UCSD-AML1 (cell line): ENCODE results near the gene CCDC57.

Experiments
- DNase-seq: peaks from one replicate; lab custom pipeline; 2025; ENCODE audit not compliant: unreplicated experiment; lab: John Stamatoyannopoulos, UW

CCDC57 gene

DNA sequence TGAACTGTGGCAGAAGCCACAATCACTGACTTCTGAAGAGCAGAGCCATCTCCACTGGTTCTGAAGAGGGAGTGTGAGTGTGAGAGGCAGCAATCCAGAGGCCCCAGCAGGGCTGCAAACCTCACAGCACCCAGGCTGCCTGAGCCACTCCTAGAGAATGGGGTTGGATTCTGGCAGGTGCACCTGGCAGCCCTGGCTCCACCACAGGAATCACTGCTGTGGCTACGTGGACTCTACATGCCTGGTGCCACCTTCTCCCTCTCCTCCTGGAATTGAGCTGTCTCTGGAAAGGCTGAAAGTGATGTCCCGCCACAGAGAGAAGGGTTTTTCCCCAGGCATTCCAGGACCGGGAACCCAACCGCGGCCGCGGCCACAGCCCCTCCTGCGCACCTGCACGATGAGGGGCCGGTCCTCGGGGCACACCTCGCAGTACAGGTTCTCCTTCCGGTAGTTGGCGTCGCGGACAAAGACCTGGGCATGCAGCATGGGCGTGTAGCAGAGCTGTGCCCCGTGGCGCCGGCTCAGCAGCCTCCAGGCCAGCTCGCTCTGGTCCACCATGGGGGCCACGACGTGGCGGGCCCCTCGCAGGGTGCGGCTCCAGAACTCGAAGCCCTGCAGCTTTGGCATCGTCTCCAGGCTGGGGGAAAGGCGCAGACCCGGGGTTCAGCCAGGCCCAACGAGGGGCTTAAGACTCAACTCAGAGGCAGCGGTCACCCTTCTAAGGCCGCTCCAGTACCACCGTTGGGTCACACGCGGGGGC is 148.0 kb downstream of the CCDC57 start:
- no peak for DNase-seq

DNA sequence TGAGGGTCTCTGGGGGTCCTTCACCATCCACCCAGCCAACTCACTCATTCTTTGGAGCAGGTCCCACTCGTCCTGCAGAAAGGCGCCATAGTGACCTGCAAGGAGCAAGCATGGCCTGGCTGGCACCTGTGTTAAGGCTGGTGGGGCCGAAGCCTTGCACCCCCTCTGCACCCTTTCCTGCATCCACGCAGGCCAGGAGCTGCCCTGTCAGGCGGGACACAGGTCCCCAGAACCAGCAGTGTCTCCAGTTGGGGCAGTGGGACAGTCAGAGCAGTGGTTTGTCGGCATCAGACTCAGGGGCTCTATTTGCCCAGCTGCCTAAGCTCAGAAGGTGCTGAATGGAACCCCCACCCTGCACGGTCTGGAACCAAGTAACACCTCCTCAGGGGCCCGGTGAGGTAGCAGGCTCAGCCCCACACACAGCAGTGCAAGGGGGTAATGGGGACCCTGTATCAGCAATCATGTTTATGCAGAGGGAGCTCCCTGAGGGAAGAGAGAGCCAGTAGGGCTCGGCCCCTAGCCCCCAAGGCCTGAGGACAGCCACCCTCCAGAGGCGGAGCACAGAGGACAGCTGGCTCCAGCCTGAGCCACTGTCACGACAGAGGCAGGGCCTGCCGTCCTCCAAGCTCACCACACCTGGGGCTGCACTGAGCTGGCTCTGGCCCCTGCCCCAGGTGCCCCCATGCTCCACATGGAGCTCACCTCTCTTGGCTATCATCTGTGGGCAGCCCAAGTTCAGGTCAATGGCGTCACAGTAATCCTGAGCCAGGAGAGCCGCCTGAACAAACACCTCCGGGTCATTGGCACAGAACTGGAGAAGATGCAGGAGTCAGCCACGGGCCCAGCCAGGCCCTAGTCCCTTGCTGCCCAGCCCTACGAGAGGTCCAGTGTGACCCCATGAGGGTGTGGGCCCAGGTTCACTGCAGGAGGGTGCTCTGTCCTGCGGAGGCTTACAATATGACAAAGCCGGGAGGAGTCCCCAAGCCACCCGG is 148.9 kb downstream of the CCDC57 start:
- DNase-seq: no peak

DNA sequence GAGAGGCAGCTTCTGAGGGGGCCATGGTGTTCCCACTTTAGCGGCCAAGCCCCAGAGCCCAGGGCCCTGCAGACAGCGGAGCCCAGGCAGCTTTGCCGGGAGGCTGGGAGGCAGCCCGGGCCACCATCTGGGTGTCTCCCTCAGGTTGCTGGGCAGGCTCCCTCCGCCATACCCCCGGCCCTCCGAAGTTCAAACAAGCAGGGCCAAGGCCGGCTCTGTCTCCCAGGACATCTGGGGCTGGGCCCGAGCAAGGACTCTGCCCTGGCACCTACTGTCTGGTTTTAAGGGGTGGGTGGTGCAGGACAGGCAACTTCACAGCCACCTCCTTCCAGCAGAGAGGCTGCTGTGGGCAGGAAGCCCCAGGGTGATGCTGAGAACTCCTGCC is 149.7 kb downstream of the CCDC57 start:
- DNase-seq: no peak

DNA sequence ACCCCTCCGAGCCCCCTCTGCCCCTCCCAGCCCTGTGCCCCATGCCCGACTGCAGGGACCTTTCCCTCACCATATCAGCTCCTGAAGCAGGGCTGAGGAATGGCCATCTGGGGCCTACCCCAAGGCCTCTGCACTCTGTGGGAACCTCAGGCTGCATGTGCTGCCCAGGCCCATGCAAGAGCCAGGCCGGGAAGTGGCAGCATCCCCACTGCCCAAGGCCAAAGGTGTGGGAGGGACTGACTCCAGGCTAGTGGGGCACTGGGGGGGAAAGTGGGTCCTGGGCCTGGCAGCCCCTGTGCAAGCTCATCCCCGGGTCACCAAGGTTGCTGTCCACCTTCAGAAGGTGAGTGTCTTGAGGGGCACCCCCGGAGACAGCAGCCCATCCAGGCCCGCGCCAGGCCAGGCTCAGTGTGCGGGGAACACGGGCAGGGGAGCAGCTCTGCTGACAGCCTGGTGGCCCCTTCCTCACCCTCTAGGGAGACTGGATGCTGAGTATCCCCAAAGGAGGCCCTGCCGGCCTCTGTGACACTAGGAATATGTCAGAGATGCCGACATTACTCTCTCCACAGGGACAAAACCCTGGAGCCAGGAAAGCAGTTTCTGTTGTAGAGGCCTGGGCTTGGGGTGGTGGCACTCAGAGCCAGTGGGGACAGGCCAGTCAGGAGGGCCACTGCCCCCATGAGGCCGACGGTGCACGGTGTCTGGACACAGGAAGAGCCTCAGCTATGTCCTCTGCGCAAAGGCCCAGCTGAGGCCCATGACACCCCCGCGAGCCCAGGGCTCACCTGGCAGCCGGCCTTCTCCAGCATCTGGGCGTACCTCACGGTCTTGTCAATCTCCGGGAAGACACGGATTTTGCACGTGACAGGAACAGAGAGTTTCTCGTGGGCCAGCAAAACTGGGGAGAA is 150.3 kb downstream of the CCDC57 start:
- no peak for DNase-seq

DNA sequence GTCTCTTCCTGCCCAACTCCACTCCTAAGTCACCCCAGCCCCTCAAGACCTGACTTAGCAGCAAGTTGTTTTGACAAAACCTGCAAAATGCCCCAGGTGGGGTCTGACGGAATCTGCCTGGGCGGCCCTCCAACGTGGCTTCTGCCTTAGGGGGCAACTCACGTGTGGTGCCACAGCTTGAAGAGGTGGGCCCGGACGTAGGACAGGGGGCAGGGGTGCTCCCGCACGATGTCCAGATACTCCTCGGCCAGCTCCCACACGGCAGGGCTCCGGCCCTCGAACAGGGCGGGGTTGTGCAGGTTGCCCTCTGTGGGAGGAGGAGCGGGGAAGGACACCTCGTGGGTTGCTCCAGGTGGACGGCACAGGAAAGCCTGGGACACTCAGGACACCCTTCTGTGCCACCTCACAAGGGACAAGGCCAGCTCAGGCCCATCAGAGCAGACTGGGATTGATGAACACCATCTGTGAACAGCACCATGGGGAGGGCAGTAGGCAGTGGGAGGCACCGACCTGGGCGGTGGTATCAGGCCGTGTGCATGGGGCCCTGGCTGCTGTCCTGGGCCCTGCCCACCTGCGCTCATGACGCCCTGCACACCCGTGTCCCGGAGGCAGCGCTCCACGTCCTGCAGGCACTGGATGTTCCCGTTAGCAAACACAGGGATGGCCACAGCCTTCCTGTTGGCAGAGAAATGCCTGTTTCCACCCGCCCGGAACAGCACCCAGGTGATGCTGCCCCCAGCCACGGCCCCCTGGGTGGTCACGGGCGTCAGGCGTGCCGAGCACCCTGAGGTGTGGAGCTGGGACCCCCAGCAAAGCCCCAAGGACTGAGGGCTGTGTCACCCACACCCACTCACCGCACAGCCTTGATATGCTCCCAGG is 151.4 kb downstream of the CCDC57 start:
- DNase-seq: no peak

DNA sequence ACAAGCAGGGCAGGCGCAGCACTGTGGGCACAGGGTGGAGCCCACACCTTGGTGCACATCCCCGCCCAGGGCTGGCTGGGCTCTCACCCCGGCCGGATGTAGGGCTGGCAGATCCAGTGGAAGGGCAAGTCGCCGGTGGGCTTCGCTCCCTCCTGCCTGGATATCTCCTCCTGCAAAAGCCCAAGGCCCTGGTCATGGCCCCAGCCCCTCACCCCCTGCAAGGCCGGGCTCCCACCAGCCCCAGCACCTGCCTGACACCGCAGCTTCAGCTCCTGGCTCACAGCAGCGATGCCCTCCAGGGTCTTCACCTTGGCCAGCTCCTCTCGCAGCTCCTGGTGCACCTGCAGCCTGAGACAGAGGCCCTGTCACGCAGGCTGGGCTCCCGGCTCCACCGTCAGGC is 152.0 kb downstream of the CCDC57 start:
- no peak for DNase-seq

DNA sequence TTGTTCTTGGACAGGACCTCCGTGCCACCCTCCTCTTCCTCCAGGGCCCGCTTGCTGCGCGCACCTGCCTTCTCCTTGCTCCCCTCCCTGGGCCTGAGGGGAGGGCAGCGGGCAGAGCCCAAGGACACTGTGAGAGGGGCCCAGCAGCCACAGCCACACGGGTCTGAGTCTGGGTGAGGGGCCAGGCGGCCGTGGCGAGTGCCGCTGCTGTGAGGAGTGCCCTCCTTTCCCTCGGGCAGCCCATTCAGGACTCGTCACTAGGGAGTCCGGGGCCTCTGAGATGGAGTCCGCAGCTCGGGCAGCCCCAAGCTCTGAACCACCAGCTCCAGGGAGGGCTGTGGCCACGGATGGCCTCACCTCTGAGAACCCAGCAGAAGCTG is 152.7 kb downstream of the CCDC57 start:
- DNase-seq: no peak

DNA sequence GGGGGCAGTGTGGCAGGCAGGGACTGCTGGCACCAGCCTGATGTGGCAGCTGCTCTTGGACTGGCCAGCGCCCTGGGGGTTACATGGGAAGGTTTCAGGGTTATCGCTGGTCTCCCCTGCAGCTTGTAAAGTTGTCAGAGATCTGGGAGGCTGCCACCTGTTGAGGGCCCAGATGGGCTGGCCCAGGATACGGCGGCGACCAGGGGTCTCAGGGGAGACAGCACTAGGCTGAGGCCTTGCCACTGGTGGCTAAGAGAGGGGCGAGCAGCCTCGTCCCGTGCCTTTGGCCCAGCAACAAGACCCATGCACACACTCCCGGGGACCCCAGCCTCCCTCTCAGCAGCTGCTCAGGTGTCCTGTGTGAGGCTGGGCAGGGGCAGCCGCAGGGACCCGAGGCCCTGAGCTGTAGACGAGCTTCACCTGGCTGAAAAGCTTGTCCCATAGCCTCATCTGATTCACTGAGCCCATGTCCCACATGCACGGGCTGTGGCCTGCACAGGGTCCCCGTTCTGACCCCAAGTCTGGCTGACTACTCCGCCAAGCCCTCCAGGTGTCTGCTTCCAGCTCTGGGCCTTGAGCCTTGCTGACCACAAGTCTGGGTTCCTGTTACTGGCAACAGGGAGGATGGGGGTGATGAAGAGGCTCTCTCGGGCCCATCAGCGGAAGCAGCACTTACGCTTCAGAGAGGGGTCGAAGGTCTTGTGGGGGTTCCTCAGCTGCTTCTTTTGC is 153.2 kb downstream of the CCDC57 start:
- DNase-seq: no peak

DNA sequence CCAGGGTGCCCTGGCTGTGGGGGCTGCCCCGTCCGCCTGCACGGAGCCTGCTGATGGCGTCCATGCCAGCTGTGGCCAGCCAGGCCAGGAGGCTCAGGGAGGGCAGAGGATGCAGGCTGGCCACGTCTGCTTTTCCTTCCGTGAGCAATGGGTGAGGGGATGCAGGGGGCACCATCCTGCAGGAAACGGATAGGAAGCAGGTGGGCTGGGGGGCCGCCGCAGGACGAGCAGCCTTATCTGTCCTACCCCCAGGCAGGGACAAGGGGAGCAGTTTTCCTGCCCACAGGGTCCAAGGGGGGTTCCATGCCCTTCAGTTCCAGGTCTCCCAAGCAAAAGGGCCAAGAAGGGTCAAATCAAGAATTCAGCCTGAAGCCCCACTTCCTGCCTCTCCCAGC is 153.8 kb downstream of the CCDC57 start:
- DNase-seq: no peak

DNA sequence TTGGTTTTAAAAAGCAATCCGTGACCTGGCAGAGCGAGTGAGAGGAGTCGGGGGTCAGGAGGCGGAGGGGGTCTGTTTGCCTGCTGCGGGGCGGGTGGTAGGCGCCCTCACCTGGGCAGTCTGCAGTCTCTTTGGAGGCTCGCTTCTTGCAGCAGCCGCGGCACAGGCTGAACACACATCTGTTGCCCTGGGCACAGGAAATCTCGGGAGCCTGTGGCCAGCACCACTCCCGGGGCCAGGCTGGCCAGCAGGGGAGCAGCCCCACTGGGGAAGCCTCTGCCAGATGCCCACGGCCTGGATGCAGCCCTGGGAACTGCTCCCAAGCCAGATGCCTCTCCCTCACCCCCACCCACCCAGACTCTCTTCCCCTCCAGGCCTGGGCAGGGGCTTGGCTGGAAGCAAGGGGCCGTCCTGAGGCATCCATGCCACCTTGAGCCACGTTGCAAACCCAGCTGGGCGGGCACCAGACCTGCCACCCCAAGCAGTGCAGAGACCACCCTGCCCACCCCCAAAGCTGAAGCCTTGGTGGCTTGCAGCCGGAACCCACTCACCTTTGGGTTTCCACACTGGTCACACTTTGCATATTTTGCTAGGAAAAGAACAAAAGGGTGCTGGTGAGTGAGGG is 154.3 kb downstream of the CCDC57 start:
- DNase-seq: no peak

DNA sequence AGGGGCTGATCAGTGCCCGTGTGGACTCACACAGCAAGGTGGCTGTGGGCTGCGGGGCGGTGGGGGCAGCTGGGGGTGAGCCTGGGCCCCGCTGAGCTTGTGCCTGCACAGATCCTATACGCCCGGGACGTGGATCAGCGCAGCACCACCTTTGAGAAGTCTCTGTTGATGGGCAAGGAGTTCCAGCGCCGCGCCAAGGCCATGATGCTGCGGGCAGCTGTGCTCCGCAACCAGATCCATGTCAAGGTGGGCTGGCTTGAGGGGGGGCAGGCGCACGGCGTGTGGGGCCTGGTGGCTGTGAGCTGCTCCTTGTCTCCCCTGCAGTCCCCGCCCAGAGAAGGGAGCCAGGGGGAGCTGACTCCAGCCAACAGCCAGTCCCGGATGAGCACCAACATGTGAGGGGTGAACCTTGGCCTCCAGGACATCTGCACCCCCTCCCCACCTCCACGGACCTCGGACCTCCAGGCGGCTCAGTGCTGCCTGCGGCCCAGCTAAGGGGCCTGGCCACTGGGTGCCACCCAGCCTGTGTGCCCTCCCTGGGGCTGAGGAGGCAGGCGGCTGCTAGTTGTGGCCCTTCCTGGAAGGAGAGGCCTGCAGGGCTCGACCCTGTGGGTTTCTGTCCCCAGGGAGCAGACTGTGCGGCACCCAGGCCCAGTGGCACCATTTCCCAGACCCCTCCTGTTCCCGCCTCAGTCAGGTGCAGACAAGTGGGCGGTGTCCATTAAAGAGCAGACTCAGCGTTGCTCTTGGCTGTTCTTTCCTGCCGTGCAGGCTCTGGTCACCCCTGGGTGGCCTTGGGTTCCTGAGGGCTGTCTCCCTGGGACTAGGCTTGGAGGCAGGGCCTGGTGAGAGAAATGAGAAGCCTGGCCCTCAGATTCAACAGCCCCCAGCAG is 155.7 kb downstream of the CCDC57 start:
- no peak for DNase-seq

DNA sequence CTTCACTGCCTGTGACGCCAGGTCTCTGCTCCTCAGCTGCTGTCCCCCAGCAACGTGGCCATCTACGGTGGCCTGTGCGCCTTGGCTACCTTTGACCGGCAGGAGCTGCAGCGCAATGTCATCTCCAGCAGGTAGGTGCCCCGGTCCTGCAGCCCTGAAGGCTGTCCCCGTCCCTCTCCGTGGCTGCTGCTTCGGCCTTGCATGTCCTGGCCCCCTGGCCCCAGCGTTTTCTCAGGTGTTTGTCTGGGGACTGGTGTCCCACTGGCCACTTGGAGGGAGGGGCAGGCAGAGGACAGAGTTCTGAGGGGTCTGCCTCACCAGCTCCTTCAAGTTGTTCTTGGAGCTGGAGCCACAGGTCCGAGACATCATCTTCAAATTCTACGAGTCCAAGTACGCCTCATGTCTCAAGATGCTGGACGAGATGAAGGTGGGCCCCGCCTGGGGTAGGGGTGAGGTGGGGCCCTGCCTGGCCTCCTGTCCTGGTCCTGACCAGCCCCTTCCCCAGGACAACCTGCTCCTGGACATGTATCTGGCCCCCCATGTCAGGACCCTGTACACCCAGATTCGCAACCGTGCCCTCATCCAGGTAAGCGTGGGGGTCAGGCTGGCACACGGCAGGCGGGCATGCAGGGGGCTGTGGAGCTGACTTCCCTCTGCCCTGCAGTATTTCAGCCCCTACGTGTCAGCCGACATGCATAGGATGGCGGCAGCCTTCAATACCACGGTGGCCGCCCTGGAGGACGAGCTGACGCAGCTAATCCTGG is 156.5 kb downstream of the CCDC57 start:
- no peak for DNase-seq

DNA sequence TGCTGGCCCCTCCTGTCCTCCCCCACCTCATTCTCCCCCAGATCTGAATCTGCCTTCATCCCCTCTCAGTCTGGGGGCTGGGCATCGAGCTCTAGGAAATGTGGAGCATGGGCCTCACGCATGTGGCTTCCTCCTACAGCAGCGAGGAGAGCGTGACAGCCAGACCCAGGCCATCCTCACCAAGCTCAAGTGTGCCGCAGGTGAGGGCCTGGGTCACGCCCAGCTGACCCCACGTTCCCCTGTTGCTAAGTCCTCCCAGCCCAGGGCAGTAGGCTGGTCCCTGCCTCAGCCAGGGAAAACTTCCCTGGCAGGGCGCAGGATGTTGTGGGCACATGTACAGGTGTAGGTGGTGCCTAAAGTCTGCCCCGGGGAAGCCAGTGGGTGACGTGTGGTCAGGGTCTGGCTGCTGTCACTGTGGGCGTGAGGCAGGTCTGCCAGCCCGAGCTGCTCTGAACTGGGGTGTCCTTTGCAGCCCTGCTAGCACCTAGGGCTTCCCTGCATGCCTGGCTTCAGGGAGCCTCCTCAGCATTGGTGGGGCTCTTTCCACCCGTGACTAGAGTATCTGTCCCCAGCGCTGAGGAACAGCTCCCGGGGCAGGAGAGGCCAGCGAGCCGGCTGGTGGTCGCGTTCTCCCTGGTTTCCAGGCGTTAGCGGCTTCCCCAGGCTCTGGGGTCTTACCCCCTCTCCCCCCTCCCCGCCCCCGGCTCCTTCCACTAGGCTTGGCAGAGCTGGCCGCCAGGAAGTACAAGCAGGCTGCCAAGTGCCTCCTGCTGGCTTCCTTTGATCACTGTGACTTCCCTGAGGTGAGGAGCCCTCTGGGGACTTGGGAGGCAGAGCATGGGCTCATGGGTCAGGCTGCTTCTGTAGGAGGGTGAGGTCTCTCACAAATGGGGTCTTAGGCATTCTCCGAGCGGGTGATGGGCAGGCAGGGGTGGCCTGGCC is 157.3 kb downstream of the CCDC57 start:
- DNase-seq: no peak

DNA sequence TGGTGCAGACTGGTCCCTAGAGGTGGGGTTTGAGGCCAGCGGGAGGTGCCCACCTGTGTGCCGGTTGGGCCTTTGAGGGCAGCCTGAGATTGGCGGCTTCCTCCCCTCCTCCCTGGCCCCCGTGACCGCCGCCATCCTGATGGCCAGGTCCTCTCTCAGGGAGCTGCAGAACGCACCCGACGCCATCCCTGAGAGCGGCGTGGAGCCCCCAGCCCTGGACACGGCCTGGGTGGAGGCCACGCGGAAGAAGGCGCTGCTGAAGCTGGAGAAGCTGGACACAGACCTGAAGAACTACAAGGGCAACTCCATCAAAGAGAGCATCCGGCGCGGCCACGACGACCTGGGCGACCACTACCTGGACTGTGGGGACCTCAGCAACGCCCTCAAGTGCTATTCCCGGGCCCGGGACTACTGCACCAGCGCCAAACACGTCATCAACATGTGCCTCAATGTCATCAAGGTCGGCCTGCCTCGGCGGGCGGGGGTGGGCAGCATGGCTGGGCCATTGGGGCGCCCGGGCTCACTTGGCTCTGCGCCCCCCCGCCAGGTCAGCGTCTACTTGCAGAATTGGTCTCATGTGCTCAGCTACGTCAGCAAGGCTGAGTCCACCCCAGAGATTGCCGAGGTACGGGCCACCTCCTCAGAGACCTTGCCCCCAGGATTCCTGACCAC is 158.2 kb downstream of the CCDC57 start:
- no peak for DNase-seq

DNA sequence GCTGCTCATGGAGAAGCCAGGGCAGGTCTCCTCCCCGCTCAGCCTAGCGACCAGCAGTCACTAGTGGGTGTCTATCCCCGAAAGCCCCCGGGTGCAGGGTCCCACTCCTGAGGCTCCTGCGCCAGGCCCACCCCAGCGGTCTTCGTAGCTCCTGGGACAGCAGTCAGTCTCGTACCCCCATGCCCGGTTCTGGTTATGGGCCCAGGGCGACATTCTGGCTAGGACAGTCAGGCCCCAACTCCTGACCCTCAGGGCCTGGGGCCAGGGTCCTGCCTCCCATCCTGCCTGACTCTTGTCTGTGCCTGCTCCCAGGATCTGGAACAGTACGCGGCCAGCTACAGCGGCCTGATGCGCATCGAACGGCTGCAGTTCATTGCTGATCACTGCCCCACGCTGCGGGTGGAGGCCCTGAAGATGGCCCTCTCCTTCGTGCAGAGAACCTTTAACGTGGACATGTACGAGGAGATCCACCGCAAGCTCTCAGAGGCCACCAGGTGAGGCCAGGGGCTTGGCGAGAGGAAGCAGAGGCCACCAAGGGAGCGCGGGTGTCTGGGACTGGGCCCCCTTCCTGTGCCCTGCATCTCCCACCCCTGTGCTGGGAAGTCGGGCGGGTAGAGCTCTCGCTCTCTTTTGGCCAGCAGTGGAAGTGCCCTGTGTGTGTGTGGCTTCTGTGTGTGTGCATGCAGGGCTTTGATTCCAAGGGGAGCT is 158.9 kb downstream of the CCDC57 start:
- DNase-seq: no peak
